B cell (primary cell): Measurements from ENCODE around the gene MYBPC3. TPM values are rescaled to one million over a fixed set of nuclear protein-coding genes. Genes with fewer than 3 reads are reported as not detected.

Source experiments
- ATAC-seq: fragments of 200-7000 bp; cut with Tn5 transposase; one replicate; pipeline ENCODE4 v1.10.0; 2021; ENCODE audit warnings: low read depth, mild to moderate bottlenecking, moderate number of reproducible peaks, moderate library complexity
- CTCF ChIA-PET: fragments of 350-600 bp; sonication (Branson Sonifier 250); formaldehyde crosslinking; loops from one replicate; lab custom pipeline; 2021; ENCODE audit warnings: antibody characterized with exemption, inconsistent platforms; lab: Charles Lee
- POLR2A ChIA-PET: fragments of 350-600 bp; sonication (Branson Sonifier 250); formaldehyde crosslinking; loops from one replicate; lab custom pipeline; 2021; ENCODE audit warnings: antibody characterized with exemption; lab: Charles Lee
- DNase-seq: peaks from one replicate; pipeline ENCODE4 v3.0.0; 2013
- H2AFZ ChIP-seq: 2 replicates; pipeline ENCODE4 v1.6.1; 2012; ENCODE audit warnings: mild to moderate bottlenecking, low read depth, low read length; ENCODE audit not compliant: insufficient read depth, poor library complexity, severe bottlenecking
- H3K27ac ChIP-seq, 2 donors: 1 replicate in 1 of 2; 2 replicates in 1 of 2; pipeline ENCODE4 v1.5.1; 2012 to 2013; ENCODE audit warnings: low read length in 2 of 2, mild to moderate bottlenecking in 2 of 2, moderate library complexity in 1 of 2
- H3K27me3 ChIP-seq, 4 experiments: fragments of 200-600 bp in 1 of 4; sonication (generic) in 1 of 4; replicated peaks in 1 of 4; 1 replicate in 2 of 4; 2 replicates in 2 of 4; pipeline versions ENCODE4 v1.6.1 to v1.7.0; 2013 to 2016; ENCODE audit warnings: low read length in 3 of 4, mild to moderate bottlenecking in 2 of 4, mixed read lengths in 1 of 4, moderate library complexity in 1 of 4; ENCODE audit not compliant: insufficient read depth in 4 of 4, control insufficient read depth in 3 of 4; ENCODE audit errors: control extremely low read depth in 1 of 4
- H3K36me3 ChIP-seq, 2 experiments: replicated peaks in 1 of 2; 1 replicate in 1 of 2; 2 replicates in 1 of 2; pipeline versions ENCODE4 v1.6.1 to v1.7.1; 2013; ENCODE audit warnings: low read length in 1 of 2; ENCODE audit not compliant: insufficient read depth in 2 of 2, control insufficient read depth in 1 of 2; ENCODE audit errors: control extremely low read depth in 1 of 2, extremely low read depth in 1 of 2
- H3K4me1 ChIP-seq, 2 donors: fragments of 200-600 bp in 1 of 2; sonication (generic) in 1 of 2; 1 replicate in 1 of 2; 2 replicates in 1 of 2; pipeline versions ENCODE4 v1.5.1 to v1.6.1; 2013 to 2017; ENCODE audit warnings: low read length in 2 of 2; ENCODE audit not compliant: control insufficient read depth in 2 of 2, insufficient read depth in 2 of 2
- H3K4me2 ChIP-seq: replicated peaks from 2 replicates; pipeline ENCODE3; 2012; ENCODE audit warnings: mild to moderate bottlenecking, low read depth, low read length; ENCODE audit not compliant: poor library complexity, severe bottlenecking
- H3K4me3 ChIP-seq, 5 experiments: fragments of 200-600 bp in 1 of 5; sonication (generic) in 1 of 5; 1 replicate in 3 of 5; 2 replicates in 2 of 5; pipeline versions ENCODE4 v1.5.1 to v1.7.0; 2011 to 2016; ENCODE audit warnings: low read length in 4 of 5, mild to moderate bottlenecking in 4 of 5, low read depth in 2 of 5, control low read depth in 1 of 5, moderate library complexity in 1 of 5; ENCODE audit not compliant: insufficient read depth in 1 of 5; ENCODE audit errors: control extremely low read depth in 1 of 5, extremely low read depth in 1 of 5
- H3K79me2 ChIP-seq: fragments of 200-600 bp; sonication (generic); one replicate; pipeline ENCODE4 v1.6.0; 2016; ENCODE audit warnings: low read length; ENCODE audit not compliant: control insufficient read depth, insufficient read depth
- H3K9ac ChIP-seq: fragments of 200-600 bp; sonication (generic); 2 replicates; pipeline ENCODE4 v1.6.1; 2017; ENCODE audit warnings: mild to moderate bottlenecking, low read length, moderate library complexity
- H3K9me3 ChIP-seq, 3 donors: one replicate each; pipeline versions ENCODE4 v1.6.1 to v1.7.1; 2013; ENCODE audit warnings: low read length in 2 of 3; ENCODE audit not compliant: control insufficient read depth in 2 of 3, insufficient read depth in 1 of 3; ENCODE audit errors: control extremely low read depth in 1 of 3
- H4K20me1 ChIP-seq: 2 replicates; pipeline ENCODE4 v1.6.0; 2012; ENCODE audit warnings: mild to moderate bottlenecking, low read length; ENCODE audit not compliant: insufficient read depth, control insufficient read depth, poor library complexity, severe bottlenecking
- H3K27ac Mint-ChIP-seq: one replicate; pipeline ENCODE4 v1.8.0; 2021; ENCODE audit warnings: mixed read lengths
- H3K27me3 Mint-ChIP-seq: one replicate; pipeline ENCODE4 v1.8.0; 2021; ENCODE audit warnings: mixed read lengths
- H3K4me1 Mint-ChIP-seq: one replicate; pipeline ENCODE4 v1.8.0; 2021; ENCODE audit warnings: mixed read lengths
- H3K4me3 Mint-ChIP-seq: one replicate; pipeline ENCODE4 v1.8.0; 2021; ENCODE audit warnings: mixed read lengths
- H3K9me3 Mint-ChIP-seq: one replicate; pipeline ENCODE4 v1.8.0; 2022; ENCODE audit warnings: mixed read lengths; ENCODE audit not compliant: insufficient read depth
- CTCF ChIP-seq: fragments of 200-600 bp; IDR thresholded peaks from one replicate; pipeline ENCODE4 v1.8.0; 2022; ENCODE audit warnings: antibody characterized with exemption, mild to moderate bottlenecking
- EZH2 ChIP-seq: IDR thresholded peaks from 2 replicates; pipeline ENCODE4 v1.6.1; 2012; ENCODE audit warnings: borderline replicate concordance, low read depth, mild to moderate bottlenecking, moderate library complexity, low read length; ENCODE audit not compliant: insufficient read depth, poor library complexity, severe bottlenecking
- WGBS: methylation state at CpG from one replicate; pipeline ENCODE4 v1.1.5; 2013; ENCODE audit warnings: missing lambda C conversion rate; ENCODE audit not compliant: insufficient coverage; 5-methylcytosine and 5-hydroxymethylcytosine counted together
- intact Hi-C: fragments of 100-400 bp; cut with micrococcal nuclease; formaldehyde crosslinking; loops from one replicate; pipeline ENCODE4 v1.10.0; 2022
- polyA plus RNA-seq: library from polyadenylated mRNA; depleted of rRNA; stranded (reverse); fragments of >200 nt; gene quantifications from 2 replicates; pipeline ENCODE4 v1.2.3, GENCODE V29; 2012
- total RNA-seq, 2 donors: library from RNA; stranded (reverse); fragments of 120-200 nt in 1 of 2; gene quantifications; 1 replicate in 1 of 2; 2 replicates in 1 of 2; pipeline versions ENCODE4 v1.2.3 to v1.2.4, GENCODE V29; 2013 to 2022

The MYBPC3 gene
- total and polyA plus RNA-seq, 2 donors (not counting 1 experiment from before 2014, with no cell fraction given) = 0.67 to 1.4 TPM

GRCh38 chr11:47296045-47296444 lies 56.5 kb downstream of the MYBPC3 start:
- no peaks in the 10 kb centered on the region for H4K20me1 ChIP-seq
- H3K9ac ChIP-seq = no peak overlapping the region
- POLR2A ChIA-PET = interaction anchor here (0.6 kb wide), 1 partner anchor 81 kb away, joined by 5 read pairs; the partner anchor contains the start of gene DDB2
- H3K27ac ChIP-seq = no peak overlapping the region
- 100% methylated on average over 3 of the region's 4 CpGs for WGBS
- peaks cover 0 to 4% (median 0%) of the 10 kb centered on the region in 3 donors for H3K9me3 ChIP-seq
- peaks cover 8 to 64% of the 10 kb centered on the region in 2 experiments for H3K36me3 ChIP-seq
- TF ChIP-seq CTCF (no peak), EZH2 (no peak)
- Mint-ChIP-seq H3K27me3 (no peaks in the 10 kb centered on the region), H3K9me3 (no peaks in the 10 kb centered on the region), H3K4me3 (no peak overlapping the region), H3K27ac (no peak overlapping the region), H3K4me1 (no peaks in the 10 kb centered on the region)
- H3K4me3 ChIP-seq = no peak overlapping the region
- peaks cover 3% of the 10 kb centered on the region for H3K79me2 ChIP-seq
- no peak for DNase-seq
- no peaks in the 10 kb centered on the region for H3K4me1 ChIP-seq
- intact Hi-C loops = no loop called here
- H2AFZ ChIP-seq = no peak overlapping the region
- CTCF ChIA-PET = interaction anchor here (1.3 kb wide), 1 partner anchor 118 kb away, joined by 3 read pairs; no protein-coding TSS in a partner anchor
- no peaks in the 10 kb centered on the region for H3K27me3 ChIP-seq
- H3K4me2 ChIP-seq = no peak overlapping the region
- no peak for ATAC-seq

GRCh38 chr11:47295385-47295784 lies 57.1 kb downstream of the MYBPC3 start:
- H3K9me3 ChIP-seq = peaks cover 0 to 4% (median 0%) of the 10 kb centered on the region in 3 donors
- CTCF ChIA-PET = interaction anchor here (1.3 kb wide), 1 partner anchor 119 kb away, joined by 3 read pairs; no protein-coding TSS in a partner anchor
- no peak overlapping the region for H2AFZ ChIP-seq
- H3K9me3 Mint-ChIP-seq = no peaks in the 10 kb centered on the region
- WGBS = 96% methylated on average over 4 of the region's 5 CpGs
- peaks cover 8 to 70% of the 10 kb centered on the region in 2 experiments for H3K36me3 ChIP-seq
- H3K27me3 Mint-ChIP-seq = no peaks in the 10 kb centered on the region
- intact Hi-C loops = no loop called here
- H3K4me2 ChIP-seq = no peak overlapping the region
- no peak overlapping the region for H3K9ac ChIP-seq
- H3K4me1 ChIP-seq = no peaks in the 10 kb centered on the region
- no peaks in the 10 kb centered on the region for H4K20me1 ChIP-seq
- TF ChIP-seq CTCF = no peak
- no peak for TF ChIP-seq EZH2
- no peaks in the 10 kb centered on the region for H3K27me3 ChIP-seq
- ATAC-seq (no peak), DNase-seq (no peak)
- no peaks in the 10 kb centered on the region for H3K4me1 Mint-ChIP-seq
- no peak overlapping the region for H3K4me3 ChIP-seq
- no peaks in the 10 kb centered on the region for H3K79me2 ChIP-seq
- no peak overlapping the region for H3K27ac ChIP-seq
- H3K27ac Mint-ChIP-seq = no peak overlapping the region
- no peak overlapping the region for H3K4me3 Mint-ChIP-seq
- POLR2A ChIA-PET = interaction anchor here (0.5 to 0.6 kb wide), 2 partner anchors 19 to 81 kb away, joined by 5 read pairs; partner anchors contain the start of gene DDB2
